NCI-H524 treated with DMSO at 0.1 percent for 48 hours (cell line): Measurements from ENCODE around the gene DTX2.
A peak's percentile ranks its signal among the peaks of the same experiment; 100 is the strongest.
"Not testable (repeated sequence)": the region's sequence is repeated elsewhere in the genome, so short reads cannot be mapped to it uniquely, and the experiment has no call there.

Experiments used
- DNase-seq: peaks from one replicate; lab custom pipeline; 2025; lab: John Stamatoyannopoulos, UW

Gene DTX2

GRCh38 chr7:76461464-76462101 lies at the start of gene DTX2:
Gene DTX2, plus strand, starts transcription at chr7:76461709. Its CDS starts 18,801 bp downstream, at chr7:76480510.
- not testable (repeated sequence) for DNase-seq

GRCh38 chr7:76412249-76412648 lies 49.3 kb upstream of the DTX2 start:
- DNase-seq = no peak

GRCh38 chr7:76417654-76418310 lies 43.7 kb upstream of the DTX2 start:
- not testable (repeated sequence) for DNase-seq

- DNase-seq = not testable (repeated sequence)
Observed at GRCh38 chr7:76421097-76421496, 40.4 kb upstream of the DTX2 start.

GRCh38 chr7:76423666-76424412 lies 37.7 kb upstream of the DTX2 start:
- DNase-seq = peak; percentile 34

- DNase-seq = peak; percentile 49
Observed at GRCh38 chr7:76424413-76425111, 36.9 kb upstream of the DTX2 start, which contains the start of gene ZP3. Gene ZP3, plus strand, starts transcription at chr7:76424950. Its CDS starts 15 bp downstream, at chr7:76424965.

- no peak for DNase-seq
Observed at GRCh38 chr7:76425156-76425555, 36.4 kb upstream of the DTX2 start.

GRCh38 chr7:76425558-76425957 lies 36.0 kb upstream of the DTX2 start:
- DNase-seq = not testable (repeated sequence)

- DNase-seq = no peak
Observed at GRCh38 chr7:76426246-76426645, 35.3 kb upstream of the DTX2 start.

- no peak for DNase-seq
Observed at GRCh38 chr7:76427635-76428034, 33.9 kb upstream of the DTX2 start.

GRCh38 chr7:76428149-76428823 lies 33.2 kb upstream of the DTX2 start:
- DNase-seq = no peak

GRCh38 chr7:76428868-76429805 lies 32.4 kb upstream of the DTX2 start:
- no peak for DNase-seq

- no peak for DNase-seq
Observed at GRCh38 chr7:76430211-76430610, 31.3 kb upstream of the DTX2 start.

- DNase-seq = no peak
Observed at GRCh38 chr7:76430836-76431235, 30.7 kb upstream of the DTX2 start.

GRCh38 chr7:76437873-76438272 lies 23.6 kb upstream of the DTX2 start:
- peak; percentile 20 for DNase-seq

GRCh38 chr7:76439120-76439888 lies 22.2 kb upstream of the DTX2 start:
- not testable (repeated sequence) for DNase-seq

GRCh38 chr7:76440404-76440803 lies 21.1 kb upstream of the DTX2 start:
- not testable (repeated sequence) for DNase-seq

- not testable (repeated sequence) for DNase-seq
Observed at GRCh38 chr7:76441792-76442191, 19.7 kb upstream of the DTX2 start.

GRCh38 chr7:76442664-76443446 lies 18.7 kb upstream of the DTX2 start:
- not testable (repeated sequence) for DNase-seq
